ENCODE measurements around the gene CSDE1. TPM values are rescaled to one million over a fixed set of nuclear protein-coding genes. Genes with fewer than 3 reads are reported as not detected.

CSDE1 gene
- polyA plus RNA-seq, 1 of the 3 experiments (the other 2 are of a cell fraction): 151 TPM

GRCh38 chr1:114780344-114781226, 22.8 kb upstream of the CSDE1 start, which contains the start of gene SIKE1 (continued):
- TF ChIP-seq NFIC (IDR thresholded peaks at IDR 0.05; ENCODE audit: borderline replicate concordance): no peak
- TF ChIP-seq FOXM1 (IDR thresholded peaks at IDR 0.05; ENCODE audit: low read depth): no peak
- no peak for TF ChIP-seq RAD21 (IDR thresholded peaks at IDR 0.05; ENCODE audit: low read length)
- peak; percentile 76 for TF ChIP-seq NRF1 (IDR thresholded peaks at IDR 0.05; ENCODE audit: low read depth, low read length)
- 0 out of 2 replicates have a peak, but pooled peaks have one; percentile 36 for TF ChIP-seq USF1 (IDR thresholded peaks at IDR 0.05; ENCODE audit: borderline replicate concordance, low read depth)
- peak; percentile 35; the same call in 1 of the 2 replicates for TF ChIP-seq REST (IDR thresholded peaks at IDR 0.05; ENCODE audit: low read depth, low read length)
- no peak for TF ChIP-seq FOXJ3 (CRISPR knock-in tag; IDR thresholded peaks at IDR 0.05)
- TF ChIP-seq SIN3A (IDR thresholded peaks at IDR 0.05; ENCODE audit: borderline replicate concordance, low read depth, low read length): peak; percentile 35; the same call in 1 of the 2 replicates
- TF ChIP-seq MEF2A (IDR thresholded peaks at IDR 0.05; ENCODE audit: borderline replicate concordance, low read depth): no peak
- TF ChIP-seq USF2 (IDR thresholded peaks at IDR 0.05; ENCODE audit: borderline replicate concordance, low read depth, low read length): no peak
- TF ChIP-seq TCF12 (IDR thresholded peaks at IDR 0.05): peak; percentile 12; the same call in 1 of the 2 replicates
- peak; percentile 79 for TF ChIP-seq MXI1 (IDR thresholded peaks at IDR 0.05; ENCODE audit: low read depth, low read length)
- TF ChIP-seq GATA2 (CRISPR knock-in tag; IDR thresholded peaks at IDR 0.05): no peak
- TF ChIP-seq CHD2 (IDR thresholded peaks at IDR 0.05; ENCODE audit: low read length, partially characterized antibody): peak; percentile 69
- no peak for TF ChIP-seq RFX5 (IDR thresholded peaks at IDR 0.05; ENCODE audit: low read length)
- TF ChIP-seq SMC3 (IDR thresholded peaks at IDR 0.05; ENCODE audit: low read depth, low read length): no peak
- TF ChIP-seq RXRA (IDR thresholded peaks at IDR 0.05; ENCODE audit: borderline replicate concordance, low read depth): peak; percentile 22; the same call in 1 of the 2 replicates
- peak; percentile 80 for TF ChIP-seq TAF1 (IDR thresholded peaks at IDR 0.05; ENCODE audit: borderline replicate concordance, low read depth, low read length)
- TF ChIP-seq GABPA (IDR thresholded peaks at IDR 0.05; ENCODE audit: low read depth): peak; percentile 83

Measured in SK-N-SH (cell line).